HUDEP-2 (cell line): ENCODE data around the gene LDLRAD4.

Source experiments
- DNase-seq, 76 experiments: peaks; one replicate each; lab custom pipeline; 2025; ENCODE audit not compliant: unreplicated experiment in 76 of 76; lab: John Stamatoyannopoulos, UW

LDLRAD4 gene

GRCh38 chr18:13366962-13367892 is 148.7 kb downstream of the LDLRAD4 start:
- DNase-seq = no peak

DNA sequence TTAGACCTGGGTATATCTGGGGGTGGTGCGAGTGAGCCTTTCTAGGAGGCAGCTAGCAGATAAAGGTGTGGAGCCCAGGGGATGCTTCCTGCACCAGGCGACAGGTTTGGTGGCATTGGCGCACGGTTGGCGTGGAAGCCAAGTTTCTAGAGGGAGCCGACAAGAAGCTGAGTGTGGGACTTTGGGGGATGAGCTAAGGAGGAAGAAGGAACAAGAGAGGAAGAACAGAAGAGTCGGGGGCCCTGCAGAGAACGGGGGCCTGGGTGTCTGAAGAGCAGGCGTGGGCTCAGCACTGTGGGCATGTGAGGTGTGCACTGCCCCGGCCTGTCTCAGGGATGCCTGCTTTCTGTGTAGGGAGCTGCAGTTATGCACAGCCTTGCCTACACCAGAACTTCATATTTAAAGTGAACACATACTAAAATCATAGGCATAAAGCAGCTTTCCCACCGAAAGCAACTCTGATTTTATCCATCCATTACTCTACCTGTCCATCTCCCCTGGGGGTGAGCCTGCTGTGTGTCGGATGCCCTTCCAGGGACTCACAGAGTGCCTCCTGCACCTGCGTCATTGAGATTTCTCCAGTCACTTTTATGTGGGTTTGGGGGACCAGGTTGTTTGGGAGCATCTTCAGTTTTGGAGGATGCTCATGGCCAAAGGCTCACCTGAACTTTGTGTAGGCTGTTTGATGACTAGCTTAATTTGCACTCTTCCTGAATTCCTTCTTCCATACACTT is 149.7 kb downstream of the LDLRAD4 start:
- DNase-seq = no peak

GRCh38 chr18:13369353-13369752 is 150.8 kb downstream of the LDLRAD4 start:
- no peak for DNase-seq

DNA sequence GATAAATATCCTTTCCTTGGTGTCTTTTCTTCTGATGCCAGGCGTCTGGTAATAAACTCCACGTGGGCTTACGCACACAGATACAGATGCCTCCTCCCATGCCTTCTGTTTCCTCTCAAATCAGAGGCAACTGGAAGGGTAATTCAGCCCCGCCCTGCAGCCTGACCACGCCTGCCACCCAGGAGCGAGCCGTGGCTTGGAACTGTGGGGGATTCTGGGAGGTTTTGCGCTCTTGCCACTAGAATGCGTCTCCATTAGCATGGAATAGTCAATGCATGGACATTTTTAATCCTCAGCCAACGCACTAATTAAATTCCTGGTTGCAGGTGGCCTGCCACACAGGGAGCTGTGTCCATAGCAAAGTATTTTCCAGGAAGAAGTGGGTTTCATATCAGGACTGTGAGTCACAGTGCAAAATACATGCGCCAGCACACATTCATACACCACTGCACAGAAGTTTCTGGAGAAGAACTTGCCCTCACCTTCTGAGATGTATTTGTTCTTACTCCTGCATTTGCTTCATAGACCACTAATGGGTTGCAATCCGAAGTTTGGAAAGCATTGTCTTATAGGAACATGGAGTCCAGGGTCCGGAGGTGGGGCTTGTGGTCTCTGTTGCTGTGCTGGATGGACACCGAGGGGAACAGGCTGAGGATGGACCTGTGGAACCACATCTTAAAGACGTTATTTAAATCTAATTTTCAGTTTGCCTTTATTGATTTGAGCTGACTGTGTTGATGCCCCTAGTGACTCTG is 151.4 kb downstream of the LDLRAD4 start:
- no peak for DNase-seq

DNA sequence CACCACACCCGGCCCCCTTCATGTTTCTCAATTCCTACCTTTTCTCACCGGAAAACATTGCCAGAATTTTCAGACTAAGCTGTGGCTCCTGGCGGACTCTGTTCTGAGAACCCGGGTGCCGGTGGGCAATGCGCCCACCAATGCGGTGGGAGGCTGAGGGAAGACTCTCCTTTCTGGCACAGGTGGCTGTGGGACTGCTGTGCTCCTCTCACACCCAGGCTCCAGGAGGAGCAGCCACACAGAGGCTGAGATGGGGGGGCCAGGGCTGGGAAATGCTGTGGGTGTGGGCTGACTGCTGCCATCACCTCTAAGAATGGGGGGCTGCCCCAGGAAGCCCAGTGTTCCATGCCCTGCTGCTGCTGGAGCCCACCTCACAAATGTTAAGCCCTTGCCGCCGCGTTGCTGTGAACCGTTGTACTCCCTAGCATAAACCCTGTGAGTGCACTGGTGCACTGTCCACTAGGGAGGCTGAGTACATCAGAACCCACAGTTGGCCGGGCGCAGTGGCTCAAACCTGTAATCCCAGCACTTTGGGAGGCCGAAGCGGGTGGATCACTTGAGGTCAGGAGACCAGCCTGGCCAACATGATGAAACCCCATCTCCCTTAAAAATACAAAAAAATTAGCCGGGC is 152.6 kb downstream of the LDLRAD4 start:
- no peak for DNase-seq

- no peak for DNase-seq
Measured at GRCh38 chr18:13371689-13372418, 153.3 kb downstream of the LDLRAD4 start.

- no peak for DNase-seq
Measured at GRCh38 chr18:13372531-13372951, 154.0 kb downstream of the LDLRAD4 start.

DNA sequence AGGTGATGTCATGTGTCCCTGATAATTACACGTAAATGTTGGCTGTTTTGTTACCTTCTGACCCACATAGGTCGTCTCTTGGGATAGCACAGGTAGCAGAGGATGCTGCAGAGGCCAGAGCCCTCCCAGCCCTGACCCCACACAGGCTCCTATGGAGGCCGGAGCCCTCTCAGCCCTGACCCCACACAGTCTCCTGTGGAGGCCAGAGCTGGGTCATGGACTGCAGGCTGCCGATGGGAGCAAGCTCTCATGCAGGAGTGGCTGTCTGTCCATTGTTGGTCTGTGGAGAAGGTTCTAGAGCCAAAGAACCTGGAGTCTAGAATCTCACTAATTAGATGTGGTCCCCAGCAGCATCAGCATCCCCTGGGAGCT is 155.5 kb downstream of the LDLRAD4 start:
- no peak for DNase-seq

GRCh38 chr18:13374468-13375301 is 156.1 kb downstream of the LDLRAD4 start:
- DNase-seq = no peak

DNA sequence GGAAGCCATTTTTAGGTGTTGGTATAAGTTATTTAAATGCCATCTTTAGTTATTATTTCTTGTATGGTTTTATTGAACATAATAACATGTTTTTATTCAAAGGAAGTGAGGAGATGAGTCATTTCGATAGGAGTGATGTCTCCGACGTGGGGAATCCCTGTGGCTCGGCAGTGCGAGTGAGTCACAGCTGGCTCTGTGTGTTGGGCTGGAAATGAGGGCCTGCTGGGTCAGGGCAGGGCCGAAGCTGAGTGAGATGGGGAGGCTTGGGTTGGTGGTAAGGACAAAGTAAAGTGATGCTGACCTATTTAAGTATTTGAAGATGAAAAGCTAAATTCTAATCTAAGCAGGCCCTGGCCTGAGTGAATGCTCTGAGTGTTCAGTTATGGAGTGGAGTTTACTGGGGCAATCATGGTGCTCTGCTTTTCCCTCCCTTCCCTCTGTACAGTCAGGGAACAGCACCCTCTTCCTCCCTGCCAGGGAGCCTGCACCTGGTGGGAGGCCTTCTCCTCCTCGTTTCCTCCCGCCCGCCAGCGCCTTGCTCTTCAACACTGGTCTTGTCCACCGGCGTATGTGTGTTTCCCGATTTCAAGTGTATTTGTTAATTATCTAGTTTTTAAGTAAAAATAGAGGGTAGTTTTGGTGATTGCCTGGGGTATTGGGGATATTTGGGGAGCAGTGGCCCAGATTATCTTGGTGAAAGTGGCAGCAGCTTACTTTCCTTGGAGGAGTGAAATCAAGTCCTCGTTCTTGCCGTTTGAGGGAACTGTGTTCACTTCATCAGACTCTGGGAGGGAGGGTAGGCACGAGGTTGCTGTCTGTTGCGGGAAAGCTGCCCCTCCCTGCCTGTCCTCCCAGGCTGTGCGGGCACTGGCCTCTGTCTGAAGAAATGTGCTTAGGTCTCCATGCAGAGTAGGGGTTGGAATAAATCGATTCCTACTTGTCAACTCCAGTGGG is 157.0 kb downstream of the LDLRAD4 start:
- no peak for DNase-seq

- DNase-seq = no peak
Measured at GRCh38 chr18:13376298-13376840, 157.8 kb downstream of the LDLRAD4 start.

DNA sequence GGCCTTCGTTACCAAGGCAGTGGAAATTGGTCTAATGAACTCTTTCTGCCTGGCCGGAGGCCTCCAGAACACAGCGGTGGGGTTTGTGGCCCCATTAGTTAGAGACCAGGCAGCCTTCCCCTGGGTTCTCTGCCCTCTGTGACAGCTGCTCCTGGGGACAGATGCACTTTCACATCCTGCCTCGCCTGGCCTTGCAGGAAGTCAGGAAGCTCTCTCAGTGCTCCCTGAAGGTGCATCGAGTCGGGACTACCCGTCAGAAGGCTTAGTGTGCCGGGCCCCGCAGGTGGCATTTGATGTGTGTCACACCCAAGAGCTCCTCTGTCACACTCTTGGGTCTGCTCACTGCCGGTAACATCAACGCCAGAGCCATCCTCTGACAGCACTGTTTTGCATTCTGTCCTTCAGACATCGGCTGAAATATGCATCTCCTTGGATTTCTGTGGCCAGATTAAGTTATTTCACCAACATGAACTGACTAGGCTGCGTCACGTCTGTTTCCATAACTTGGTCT is 158.3 kb downstream of the LDLRAD4 start:
- no peak for DNase-seq

GRCh38 chr18:13377496-13377895 is 158.9 kb downstream of the LDLRAD4 start:
- no peak for DNase-seq

DNA sequence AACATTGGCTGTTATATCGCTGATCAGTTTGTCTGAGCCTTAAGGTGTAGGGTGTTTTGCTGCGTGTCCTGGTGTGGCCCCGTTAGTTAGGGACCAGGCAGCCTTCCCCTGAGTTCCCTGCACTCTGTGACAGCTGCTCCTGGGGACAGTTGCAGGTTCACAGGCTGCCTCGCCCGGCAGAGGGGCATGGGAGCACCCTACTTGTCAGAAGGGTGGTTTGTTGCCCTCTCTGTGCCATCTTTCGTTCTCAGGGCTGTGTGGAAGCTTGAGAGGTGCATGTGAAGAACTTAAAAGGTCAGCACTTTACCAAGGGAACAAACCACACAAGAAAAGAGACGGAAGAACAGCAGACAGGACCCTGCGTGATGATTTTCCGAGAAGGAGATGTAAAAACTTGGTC is 159.6 kb downstream of the LDLRAD4 start:
- no peak for DNase-seq

- no peak for DNase-seq
Measured at GRCh38 chr18:13379062-13379865, 160.7 kb downstream of the LDLRAD4 start.

DNA sequence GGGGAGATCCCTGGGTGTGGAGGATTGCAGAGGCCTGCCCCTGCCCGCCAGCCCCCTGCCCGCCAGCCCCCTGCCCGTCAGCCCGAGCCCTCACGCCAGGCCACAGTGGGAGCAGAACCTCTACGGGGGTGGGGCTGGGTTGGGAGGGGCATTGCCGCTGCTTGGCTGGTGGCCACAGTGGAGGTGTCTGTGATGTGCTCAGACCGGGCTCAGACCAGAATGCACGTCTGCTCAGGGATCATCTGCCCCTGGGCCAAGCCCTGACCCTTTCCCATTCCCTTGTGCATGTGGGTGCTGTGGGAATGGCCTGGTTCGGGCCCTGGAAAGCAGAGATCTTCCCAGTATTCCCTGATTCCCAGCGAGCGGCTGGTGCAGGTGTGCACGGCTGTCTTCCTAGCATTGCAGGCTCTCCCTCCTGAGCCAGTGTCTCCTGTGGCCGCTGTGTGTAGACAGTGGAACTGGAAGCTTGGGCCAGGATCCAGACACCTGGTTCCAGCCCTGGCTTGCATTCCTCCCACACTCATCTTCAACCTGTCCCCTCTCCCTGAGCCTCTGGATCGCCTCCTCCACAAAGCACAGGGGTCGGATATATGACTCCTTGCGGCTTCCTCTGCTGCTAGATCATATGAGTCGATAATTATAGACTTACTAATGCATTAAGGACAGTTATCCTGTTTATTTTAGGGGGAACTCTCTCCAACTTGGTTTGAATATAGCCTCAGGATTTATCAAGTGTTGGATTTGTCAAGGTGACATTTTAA is 161.6 kb downstream of the LDLRAD4 start:
- DNase-seq = no peak
